Measurements from ENCODE around the gene INAFM2.

The INAFM2 gene

GRCh38 chr15:40305281-40305680 lies 18.2 kb upstream of the INAFM2 start:
- Histone ChIP-seq H3K27ac (ENCODE audit: extremely low read depth, low read depth, low read length) (no peak overlapping the region), H3K9me3 (ENCODE audit: control insufficient read depth, insufficient read depth, low read depth, low read length) (no peaks in the 10 kb centered on the region), H3K4me1 (ENCODE audit: control insufficient read depth, insufficient read depth, low read length) (no peaks in the 10 kb centered on the region), H3K36me3 (ENCODE audit: control insufficient read depth in 2 of 2, insufficient read depth in 1 of 2, low read length in 2 of 2) (no peaks in the 10 kb centered on the region), H3K4me3 (ENCODE audit: low read depth, low read length) (no peak overlapping the region)
- ChIA-PET POLR2A (no interaction called here), CTCF (interaction anchor here (16.0 kb wide), 1 partner anchor 30 kb away, joined by 248 read pairs; no protein-coding TSS in a partner anchor)
- TF ChIP-seq SCRT2 (tag by site-specific recombination; IDR thresholded peaks at IDR 0.05) (0 out of 2 replicates have a peak, but pooled peaks have one; percentile 17), SP2 (tag by site-specific recombination; IDR thresholded peaks at IDR 0.05) (no peak)

DNA sequence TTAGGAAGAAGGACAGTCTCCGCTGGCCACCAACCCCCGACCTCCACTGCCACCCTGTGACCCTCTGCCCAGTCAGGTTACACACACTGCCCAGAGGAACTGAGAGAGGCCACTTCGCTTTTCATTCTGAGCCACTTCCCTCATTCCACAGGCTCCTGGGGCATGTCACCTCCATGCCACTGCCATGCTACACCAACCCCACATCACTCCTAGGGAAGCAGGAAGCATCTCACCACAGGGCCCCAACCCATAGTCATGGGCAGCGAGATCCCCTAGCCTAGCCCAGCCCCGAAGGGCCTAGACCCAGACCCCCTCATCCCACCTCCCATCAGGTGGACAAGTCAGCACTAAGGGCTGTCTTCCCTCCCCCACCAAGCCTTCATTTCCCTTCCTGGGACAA lies 17.1 kb upstream of the INAFM2 start:
- TF ChIP-seq ZFP41 (tag by site-specific recombination; IDR thresholded peaks at IDR 0.05; ENCODE audit: borderline replicate concordance) (no peak), KLF7 (tag by site-specific recombination; IDR thresholded peaks at IDR 0.05; ENCODE audit: borderline replicate concordance) (no peak), ZNF561 (tag by site-specific recombination; IDR thresholded peaks at IDR 0.05; ENCODE audit: borderline replicate concordance) (no peak), YY1 (tag by site-specific recombination; IDR thresholded peaks at IDR 0.05) (no peak)
- TF ChIP-seq, protein P1, sequence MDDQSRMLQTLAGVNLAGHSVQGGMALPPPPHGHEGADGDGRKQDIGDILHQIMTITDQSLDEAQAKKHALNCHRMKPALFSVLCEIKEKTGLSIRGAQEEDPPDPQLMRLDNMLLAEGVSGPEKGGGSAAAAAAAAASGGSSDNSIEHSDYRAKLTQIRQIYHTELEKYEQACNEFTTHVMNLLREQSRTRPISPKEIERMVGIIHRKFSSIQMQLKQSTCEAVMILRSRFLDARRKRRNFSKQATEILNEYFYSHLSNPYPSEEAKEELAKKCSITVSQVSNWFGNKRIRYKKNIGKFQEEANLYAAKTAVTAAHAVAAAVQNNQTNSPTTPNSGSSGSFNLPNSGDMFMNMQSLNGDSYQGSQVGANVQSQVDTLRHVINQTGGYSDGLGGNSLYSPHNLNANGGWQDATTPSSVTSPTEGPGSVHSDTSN (CRISPR knock-in tag; IDR thresholded peaks at IDR 0.05): no peak
- H3K4me3 ChIP-seq (ENCODE audit: low read depth, low read length): no peak overlapping the region
- POLR2A ChIA-PET: no interaction called here
- H3K36me3 ChIP-seq (ENCODE audit: control insufficient read depth in 2 of 2, insufficient read depth in 1 of 2, low read length in 2 of 2): no peaks in the 10 kb centered on the region
- H3K27ac ChIP-seq (ENCODE audit: extremely low read depth, low read depth, low read length): no peak overlapping the region
- CTCF ChIA-PET: interaction anchor here (0.8 to 16.0 kb wide), 6 partner anchors 13 to 67 kb away, joined by 3 to 248 read pairs (median 5); no protein-coding TSS in a partner anchor
- no peaks in the 10 kb centered on the region for H3K4me1 ChIP-seq (ENCODE audit: control insufficient read depth, insufficient read depth, low read length)
- no peaks in the 10 kb centered on the region for H3K9me3 ChIP-seq (ENCODE audit: control insufficient read depth, insufficient read depth, low read depth, low read length)

DNA sequence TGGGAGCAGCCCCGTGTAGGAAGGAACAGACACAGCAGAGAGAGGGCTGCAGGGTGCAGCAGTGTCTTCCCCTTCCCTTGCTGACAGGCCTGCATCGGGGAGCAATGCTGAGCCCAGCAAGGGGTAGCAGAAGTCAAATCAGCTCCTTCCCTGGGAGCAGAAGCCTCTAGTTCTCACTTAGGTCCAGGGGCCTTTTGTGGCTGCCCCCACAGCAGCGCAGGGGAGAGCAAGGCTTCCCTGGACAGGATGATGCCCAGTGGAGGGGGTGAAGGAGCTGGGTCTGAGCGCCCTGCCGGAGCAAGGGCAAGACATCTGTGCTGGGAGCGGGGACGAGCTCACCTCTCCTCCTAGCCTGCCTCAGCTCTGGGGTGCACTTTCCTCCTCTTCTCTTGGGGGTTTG lies 16.6 kb upstream of the INAFM2 start:
- TF ChIP-seq, protein P2, sequence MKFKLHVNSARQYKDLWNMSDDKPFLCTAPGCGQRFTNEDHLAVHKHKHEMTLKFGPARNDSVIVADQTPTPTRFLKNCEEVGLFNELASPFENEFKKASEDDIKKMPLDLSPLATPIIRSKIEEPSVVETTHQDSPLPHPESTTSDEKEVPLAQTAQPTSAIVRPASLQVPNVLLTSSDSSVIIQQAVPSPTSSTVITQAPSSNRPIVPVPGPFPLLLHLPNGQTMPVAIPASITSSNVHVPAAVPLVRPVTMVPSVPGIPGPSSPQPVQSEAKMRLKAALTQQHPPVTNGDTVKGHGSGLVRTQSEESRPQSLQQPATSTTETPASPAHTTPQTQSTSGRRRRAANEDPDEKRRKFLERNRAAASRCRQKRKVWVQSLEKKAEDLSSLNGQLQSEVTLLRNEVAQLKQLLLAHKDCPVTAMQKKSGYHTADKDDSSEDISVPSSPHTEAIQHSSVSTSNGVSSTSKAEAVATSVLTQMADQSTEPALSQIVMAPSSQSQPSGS (tag by site-specific recombination; IDR thresholded peaks at IDR 0.05; ENCODE audit: low read depth): no peak
- TF ChIP-seq ZNF433 (tag by site-specific recombination; IDR thresholded peaks at IDR 0.05; ENCODE audit: low read depth) (no peak), ZNF560 (tag by site-specific recombination; IDR thresholded peaks at IDR 0.05; ENCODE audit: borderline replicate concordance) (no peak)
- TF ChIP-seq, protein P3, sequence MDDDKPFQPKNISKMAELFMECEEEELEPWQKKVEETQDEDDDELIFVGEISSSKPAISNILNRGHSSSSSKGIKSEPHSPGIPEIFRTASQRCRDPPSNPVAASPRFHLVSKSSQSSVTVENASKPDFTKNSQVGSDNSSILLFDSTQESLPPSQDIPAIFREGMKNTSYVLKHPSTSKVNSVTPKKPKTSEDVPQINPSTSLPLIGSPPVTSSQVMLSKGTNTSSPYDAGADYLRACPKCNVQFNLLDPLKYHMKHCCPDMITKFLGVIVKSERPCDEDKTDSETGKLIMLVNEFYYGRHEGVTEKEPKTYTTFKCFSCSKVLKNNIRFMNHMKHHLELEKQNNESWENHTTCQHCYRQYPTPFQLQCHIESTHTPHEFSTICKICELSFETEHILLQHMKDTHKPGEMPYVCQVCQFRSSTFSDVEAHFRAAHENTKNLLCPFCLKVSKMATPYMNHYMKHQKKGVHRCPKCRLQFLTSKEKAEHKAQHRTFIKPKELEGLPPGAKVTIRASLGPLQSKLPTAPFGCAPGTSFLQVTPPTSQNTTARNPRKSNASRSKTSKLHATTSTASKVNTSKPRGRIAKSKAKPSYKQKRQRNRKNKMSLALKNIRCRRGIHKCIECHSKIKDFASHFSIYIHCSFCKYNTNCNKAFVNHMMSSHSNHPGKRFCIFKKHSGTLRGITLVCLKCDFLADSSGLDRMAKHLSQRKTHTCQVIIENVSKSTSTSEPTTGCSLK (tag by site-specific recombination; IDR thresholded peaks at IDR 0.05): no peak
- TF ChIP-seq, protein P4, sequence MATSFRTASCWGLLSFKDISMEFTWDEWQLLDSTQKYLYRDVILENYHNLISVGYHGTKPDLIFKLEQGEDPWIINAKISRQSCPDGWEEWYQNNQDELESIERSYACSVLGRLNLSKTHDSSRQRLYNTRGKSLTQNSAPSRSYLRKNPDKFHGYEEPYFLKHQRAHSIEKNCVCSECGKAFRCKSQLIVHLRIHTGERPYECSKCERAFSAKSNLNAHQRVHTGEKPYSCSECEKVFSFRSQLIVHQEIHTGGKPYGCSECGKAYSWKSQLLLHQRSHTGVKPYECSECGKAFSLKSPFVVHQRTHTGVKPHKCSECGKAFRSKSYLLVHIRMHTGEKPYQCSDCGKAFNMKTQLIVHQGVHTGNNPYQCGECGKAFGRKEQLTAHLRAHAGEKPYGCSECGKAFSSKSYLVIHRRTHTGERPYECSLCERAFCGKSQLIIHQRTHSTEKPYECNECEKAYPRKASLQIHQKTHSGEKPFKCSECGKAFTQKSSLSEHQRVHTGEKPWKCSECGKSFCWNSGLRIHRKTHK (tag by site-specific recombination; IDR thresholded peaks at IDR 0.05): no peak
- ChIA-PET POLR2A (no interaction called here), CTCF (interaction anchor here (0.8 to 16.0 kb wide), 8 partner anchors 13 to 68 kb away, joined by 3 to 248 read pairs (median 5); no protein-coding TSS in a partner anchor)
- Histone ChIP-seq H3K9me3 (ENCODE audit: control insufficient read depth, insufficient read depth, low read depth, low read length) (no peaks in the 10 kb centered on the region), H3K27ac (ENCODE audit: extremely low read depth, low read depth, low read length) (no peak overlapping the region), H3K4me3 (ENCODE audit: low read depth, low read length) (no peak overlapping the region), H3K4me1 (ENCODE audit: control insufficient read depth, insufficient read depth, low read length) (no peaks in the 10 kb centered on the region), H3K36me3 (ENCODE audit: control insufficient read depth in 2 of 2, insufficient read depth in 1 of 2, low read length in 2 of 2) (no peaks in the 10 kb centered on the region)
